Measurements from ENCODE around the gene SGK1. TPM values are rescaled to one million over a fixed set of nuclear protein-coding genes. Genes with fewer than 3 reads are reported as not detected.
"Not testable (repeated sequence)": the region's sequence is repeated elsewhere in the genome, so short reads cannot be mapped to it uniquely, and the experiment has no call there.

SGK1 gene
- polyA plus RNA-seq, 1 of the 3 experiments (the other 2 are of a cell fraction) = 440 TPM

GRCh38 chr6:134216301-134217010, 101.5 kb downstream of the SGK1 start:
- ChIA-PET POLR2A (no interaction called here), CTCF (no interaction called here)
- H4K20me1 ChIP-seq (ENCODE audit: insufficient read depth) = no peaks in the 10 kb centered on the region

GRCh38 chr6:134213410-134213809, 104.5 kb downstream of the SGK1 start:
- POLR2A ChIA-PET; H3K4me3 ChIP-seq (ENCODE audit: low read depth in 2 of 2, low read length in 1 of 2); H3K27me3 ChIP-seq (ENCODE audit: insufficient read depth); H3K4me1 ChIP-seq (ENCODE audit: control insufficient read depth in 1 of 2, insufficient read depth in 2 of 2, low read depth in 1 of 2, low read length in 1 of 2); H3K4me2 ChIP-seq; H3K9me3 ChIP-seq; H3F3A ChIP-seq (replicated peaks; ENCODE audit: insufficient read depth); H3K27ac ChIP-seq (ENCODE audit: low read depth in 2 of 2, low read length in 1 of 2); H3K79me2 ChIP-seq (ENCODE audit: insufficient read depth); H3K9ac ChIP-seq; DNase-seq; H3K9me2 ChIP-seq; H2AFZ ChIP-seq (ENCODE audit: low read depth); H3K36me3 ChIP-seq (replicated peaks in 1 of 2; ENCODE audit: control insufficient read depth in 1 of 2, insufficient read depth in 2 of 2, low read length in 1 of 2); H4K20me1 ChIP-seq (ENCODE audit: insufficient read depth): not testable (repeated sequence)
- CTCF ChIA-PET = interaction anchor here (1.0 to 1.3 kb wide), 2 partner anchors 9 to 57 kb away, joined by 3 read pairs; no protein-coding TSS in a partner anchor
- WGBS (ENCODE audit: low lambda C conversion rate) = 97% methylated on average over 2 of the region's 2 CpGs

More at GRCh38 chr6:134216301-134217010, 101.5 kb downstream of the SGK1 start:
- Histone ChIP-seq H3K9ac (no peak overlapping the region), H2AFZ (ENCODE audit: low read depth) (no peak overlapping the region), H3F3A (replicated peaks; ENCODE audit: insufficient read depth) (no peaks in the 10 kb centered on the region), H3K4me2 (no peak overlapping the region), H3K9me2 (no peaks in the 10 kb centered on the region), H3K4me1 (ENCODE audit: control insufficient read depth in 1 of 2, insufficient read depth in 2 of 2, low read depth in 1 of 2, low read length in 1 of 2) (no peaks in the 10 kb centered on the region), H3K79me2 (ENCODE audit: insufficient read depth) (no peaks in the 10 kb centered on the region), H3K27ac (ENCODE audit: low read depth in 2 of 2, low read length in 1 of 2) (no peak overlapping the region), H3K9me3 (no peaks in the 10 kb centered on the region), H3K27me3 (ENCODE audit: insufficient read depth) (no peaks in the 10 kb centered on the region), H3K36me3 (replicated peaks in 1 of 2; ENCODE audit: control insufficient read depth in 1 of 2, insufficient read depth in 2 of 2, low read length in 1 of 2) (no peaks in the 10 kb centered on the region), H3K4me3 (ENCODE audit: low read depth in 2 of 2, low read length in 1 of 2) (no peak overlapping the region)
- WGBS (ENCODE audit: low lambda C conversion rate) = 95% methylated on average over 5 of the region's 5 CpGs
- no peak for DNase-seq
- TF ChIP-seq GABPA (IDR thresholded peaks at IDR 0.05; ENCODE audit: low read depth) (no peak), YY1 (IDR thresholded peaks at IDR 0.05; ENCODE audit: low read depth) (no peak), SIN3A (IDR thresholded peaks at IDR 0.05; ENCODE audit: borderline replicate concordance, low read depth, low read length) (no peak), ZBTB33 (IDR thresholded peaks at IDR 0.05; ENCODE audit: borderline replicate concordance, low read depth) (no peak), RAD21 (IDR thresholded peaks at IDR 0.05; ENCODE audit: low read length) (no peak), FOXM1 (IDR thresholded peaks at IDR 0.05; ENCODE audit: low read depth) (no peak), NRF1 (IDR thresholded peaks at IDR 0.05; ENCODE audit: low read depth, low read length) (no peak), EZH2phosphoT487 (IDR thresholded peaks at IDR 0.05; ENCODE audit: borderline replicate concordance, low read depth) (no peak), EP300 (IDR thresholded peaks at IDR 0.05; ENCODE audit: borderline replicate concordance in 1 of 2, low read depth in 1 of 2, low read length in 1 of 2) (no peak), TEAD4 (IDR thresholded peaks at IDR 0.05; ENCODE audit: borderline replicate concordance, insufficient read depth) (no peak)

Measured in SK-N-SH (cell line).